B cell (primary cell): ENCODE results near the gene PPP2R5B. TPM values are rescaled to one million over a fixed set of nuclear protein-coding genes. Genes with fewer than 3 reads are reported as not detected.

Source experiments
- ATAC-seq: fragments of 200-7000 bp; cut with Tn5 transposase; one replicate; pipeline ENCODE4 v1.10.0; 2021; ENCODE audit warnings: low read depth, mild to moderate bottlenecking, moderate number of reproducible peaks, moderate library complexity
- CTCF ChIA-PET: fragments of 350-600 bp; sonication (Branson Sonifier 250); formaldehyde crosslinking; loops from one replicate; lab custom pipeline; 2021; ENCODE audit warnings: antibody characterized with exemption, inconsistent platforms; lab: Charles Lee
- POLR2A ChIA-PET: fragments of 350-600 bp; sonication (Branson Sonifier 250); formaldehyde crosslinking; loops from one replicate; lab custom pipeline; 2021; ENCODE audit warnings: antibody characterized with exemption; lab: Charles Lee
- DNase-seq: peaks from one replicate; pipeline ENCODE4 v3.0.0; 2013
- H2AFZ ChIP-seq: 2 replicates; pipeline ENCODE4 v1.6.1; 2012; ENCODE audit warnings: mild to moderate bottlenecking, low read depth, low read length; ENCODE audit not compliant: insufficient read depth, poor library complexity, severe bottlenecking
- H3K27ac ChIP-seq, 2 donors: 1 replicate in 1 of 2; 2 replicates in 1 of 2; pipeline ENCODE4 v1.5.1; 2012 to 2013; ENCODE audit warnings: low read length in 2 of 2, mild to moderate bottlenecking in 2 of 2, moderate library complexity in 1 of 2
- H3K27me3 ChIP-seq, 4 experiments: fragments of 200-600 bp in 1 of 4; sonication (generic) in 1 of 4; replicated peaks in 1 of 4; 1 replicate in 2 of 4; 2 replicates in 2 of 4; pipeline versions ENCODE4 v1.6.1 to v1.7.0; 2013 to 2016; ENCODE audit warnings: low read length in 3 of 4, mild to moderate bottlenecking in 2 of 4, mixed read lengths in 1 of 4, moderate library complexity in 1 of 4; ENCODE audit not compliant: insufficient read depth in 4 of 4, control insufficient read depth in 3 of 4; ENCODE audit errors: control extremely low read depth in 1 of 4
- H3K36me3 ChIP-seq, 2 experiments: replicated peaks in 1 of 2; 1 replicate in 1 of 2; 2 replicates in 1 of 2; pipeline versions ENCODE4 v1.6.1 to v1.7.1; 2013; ENCODE audit warnings: low read length in 1 of 2; ENCODE audit not compliant: insufficient read depth in 2 of 2, control insufficient read depth in 1 of 2; ENCODE audit errors: control extremely low read depth in 1 of 2, extremely low read depth in 1 of 2
- H3K4me1 ChIP-seq, 2 donors: fragments of 200-600 bp in 1 of 2; sonication (generic) in 1 of 2; 1 replicate in 1 of 2; 2 replicates in 1 of 2; pipeline versions ENCODE4 v1.5.1 to v1.6.1; 2013 to 2017; ENCODE audit warnings: low read length in 2 of 2; ENCODE audit not compliant: control insufficient read depth in 2 of 2, insufficient read depth in 2 of 2
- H3K4me2 ChIP-seq: replicated peaks from 2 replicates; pipeline ENCODE3; 2012; ENCODE audit warnings: mild to moderate bottlenecking, low read depth, low read length; ENCODE audit not compliant: poor library complexity, severe bottlenecking
- H3K4me3 ChIP-seq, 5 experiments: fragments of 200-600 bp in 1 of 5; sonication (generic) in 1 of 5; 1 replicate in 3 of 5; 2 replicates in 2 of 5; pipeline versions ENCODE4 v1.5.1 to v1.7.0; 2011 to 2016; ENCODE audit warnings: low read length in 4 of 5, mild to moderate bottlenecking in 4 of 5, low read depth in 2 of 5, control low read depth in 1 of 5, moderate library complexity in 1 of 5; ENCODE audit not compliant: insufficient read depth in 1 of 5; ENCODE audit errors: control extremely low read depth in 1 of 5, extremely low read depth in 1 of 5
- H3K79me2 ChIP-seq: fragments of 200-600 bp; sonication (generic); one replicate; pipeline ENCODE4 v1.6.0; 2016; ENCODE audit warnings: low read length; ENCODE audit not compliant: control insufficient read depth, insufficient read depth
- H3K9ac ChIP-seq: fragments of 200-600 bp; sonication (generic); 2 replicates; pipeline ENCODE4 v1.6.1; 2017; ENCODE audit warnings: mild to moderate bottlenecking, low read length, moderate library complexity
- H3K9me3 ChIP-seq, 3 donors: one replicate each; pipeline versions ENCODE4 v1.6.1 to v1.7.1; 2013; ENCODE audit warnings: low read length in 2 of 3; ENCODE audit not compliant: control insufficient read depth in 2 of 3, insufficient read depth in 1 of 3; ENCODE audit errors: control extremely low read depth in 1 of 3
- H4K20me1 ChIP-seq: 2 replicates; pipeline ENCODE4 v1.6.0; 2012; ENCODE audit warnings: mild to moderate bottlenecking, low read length; ENCODE audit not compliant: insufficient read depth, control insufficient read depth, poor library complexity, severe bottlenecking
- H3K27ac Mint-ChIP-seq: one replicate; pipeline ENCODE4 v1.8.0; 2021; ENCODE audit warnings: mixed read lengths
- H3K27me3 Mint-ChIP-seq: one replicate; pipeline ENCODE4 v1.8.0; 2021; ENCODE audit warnings: mixed read lengths
- H3K4me1 Mint-ChIP-seq: one replicate; pipeline ENCODE4 v1.8.0; 2021; ENCODE audit warnings: mixed read lengths
- H3K4me3 Mint-ChIP-seq: one replicate; pipeline ENCODE4 v1.8.0; 2021; ENCODE audit warnings: mixed read lengths
- H3K9me3 Mint-ChIP-seq: one replicate; pipeline ENCODE4 v1.8.0; 2022; ENCODE audit warnings: mixed read lengths; ENCODE audit not compliant: insufficient read depth
- CTCF ChIP-seq: fragments of 200-600 bp; IDR thresholded peaks from one replicate; pipeline ENCODE4 v1.8.0; 2022; ENCODE audit warnings: antibody characterized with exemption, mild to moderate bottlenecking
- EZH2 ChIP-seq: IDR thresholded peaks from 2 replicates; pipeline ENCODE4 v1.6.1; 2012; ENCODE audit warnings: borderline replicate concordance, low read depth, mild to moderate bottlenecking, moderate library complexity, low read length; ENCODE audit not compliant: insufficient read depth, poor library complexity, severe bottlenecking
- WGBS: methylation state at CpG from one replicate; pipeline ENCODE4 v1.1.5; 2013; ENCODE audit warnings: missing lambda C conversion rate; ENCODE audit not compliant: insufficient coverage; 5-methylcytosine and 5-hydroxymethylcytosine counted together
- intact Hi-C: fragments of 100-400 bp; cut with micrococcal nuclease; formaldehyde crosslinking; loops from one replicate; pipeline ENCODE4 v1.10.0; 2022
- polyA plus RNA-seq: library from polyadenylated mRNA; depleted of rRNA; stranded (reverse); fragments of >200 nt; gene quantifications from 2 replicates; pipeline ENCODE4 v1.2.3, GENCODE V29; 2012
- total RNA-seq, 2 donors: library from RNA; stranded (reverse); fragments of 120-200 nt in 1 of 2; gene quantifications; 1 replicate in 1 of 2; 2 replicates in 1 of 2; pipeline versions ENCODE4 v1.2.3 to v1.2.4, GENCODE V29; 2013 to 2022

The PPP2R5B gene
- total and polyA plus RNA-seq, 2 donors (not counting 1 experiment from before 2014, with no cell fraction given): 22.6 to 30.5 TPM

GRCh38 chr11:64897381-64898075 lies 27.0 kb upstream of the PPP2R5B start:
- H3K27ac ChIP-seq: no peak overlapping the region
- no peak overlapping the region for H3K4me2 ChIP-seq
- Mint-ChIP-seq H3K9me3 (no peaks in the 10 kb centered on the region), H3K4me1 (peaks cover 11% of the 10 kb centered on the region), H3K27me3 (no peaks in the 10 kb centered on the region), H3K4me3 (no peak overlapping the region), H3K27ac (no peak overlapping the region)
- peaks cover 18 to 20% of the 10 kb centered on the region in 2 donors for H3K4me1 ChIP-seq
- no peaks in the 10 kb centered on the region for H3K79me2 ChIP-seq
- no peak for ATAC-seq
- no peaks in the 10 kb centered on the region for H4K20me1 ChIP-seq
- H3K36me3 ChIP-seq: peaks cover 0 to 31% of the 10 kb centered on the region in 2 experiments
- POLR2A ChIA-PET: no interaction called here
- no peak overlapping the region for H3K4me3 ChIP-seq
- H2AFZ ChIP-seq: no peak overlapping the region
- TF ChIP-seq EZH2 (no peak), CTCF (no peak)
- H3K9me3 ChIP-seq: no peaks in the 10 kb centered on the region
- 93% methylated on average over 16 of the region's 19 CpGs for WGBS
- DNase-seq: no peak
- H3K27me3 ChIP-seq: no peaks in the 10 kb centered on the region
- no peak overlapping the region for H3K9ac ChIP-seq
- intact Hi-C loops: no loop called here
- CTCF ChIA-PET: interaction anchor here (0.9 to 30.2 kb wide), 2 partner anchors 41 to 76 kb away, joined by 3 to 1254 read pairs; partner anchors contain the start of gene CDC42BPG

GRCh38 chr11:64898076-64898445 lies 26.4 kb upstream of the PPP2R5B start:
- CTCF ChIA-PET: interaction anchor here (30.2 kb wide), 1 partner anchor 42 kb away, joined by 1254 read pairs; the partner anchor contains the start of gene CDC42BPG
- POLR2A ChIA-PET: no interaction called here
- Histone ChIP-seq H3K79me2 (no peaks in the 10 kb centered on the region), H4K20me1 (no peaks in the 10 kb centered on the region), H3K36me3 (peaks cover 0 to 33% of the 10 kb centered on the region in 2 experiments), H3K9me3 (no peaks in the 10 kb centered on the region), H3K27me3 (no peaks in the 10 kb centered on the region), H3K4me1 (peaks cover 12 to 14% of the 10 kb centered on the region in 2 donors), H3K4me3 (no peak overlapping the region), H3K27ac (no peak overlapping the region), H3K4me2 (no peak overlapping the region), H2AFZ (no peak overlapping the region), H3K9ac (no peak overlapping the region)
- no peak overlapping the region for H3K4me3 Mint-ChIP-seq
- intact Hi-C loops: no loop called here
- DNase-seq (no peak), ATAC-seq (no peak)
- 97% methylated on average over 9 of the region's 9 CpGs for WGBS
- no peaks in the 10 kb centered on the region for H3K27me3 Mint-ChIP-seq
- no peaks in the 10 kb centered on the region for H3K9me3 Mint-ChIP-seq
- H3K4me1 Mint-ChIP-seq: peaks cover 9% of the 10 kb centered on the region
- TF ChIP-seq EZH2 (no peak), CTCF (no peak)
- no peak overlapping the region for H3K27ac Mint-ChIP-seq
